SIG-M5 treated with dmso at 0.1 percent for 504 hours (cell line): ENCODE data around the gene HIF1A.

ENCODE experiments used
- DNase-seq: peaks from one replicate; lab custom pipeline; 2025; ENCODE audit not compliant: unreplicated experiment; lab: John Stamatoyannopoulos, UW

The HIF1A gene

GRCh38 chr14:61672796-61673195 lies 22.5 kb upstream of the HIF1A start:
- no peak for DNase-seq

GRCh38 chr14:61673305-61673704 lies 22.0 kb upstream of the HIF1A start:
- DNase-seq: no peak

- no peak for DNase-seq
These were observed 20.0 kb upstream of the HIF1A start for GRCh38 chr14:61675291-61675690.

- DNase-seq: peak; percentile 75
These were observed 17.8 kb upstream of the HIF1A start for GRCh38 chr14:61677479-61677878.

- DNase-seq: no peak
These were observed 16.3 kb upstream of the HIF1A start for GRCh38 chr14:61678975-61679374.

- DNase-seq: no peak
These were observed 13.9 kb upstream of the HIF1A start for GRCh38 chr14:61681413-61681812.

GRCh38 chr14:61683108-61683507 lies 12.2 kb upstream of the HIF1A start:
- no peak for DNase-seq

GRCh38 chr14:61690039-61690438 lies 5.3 kb upstream of the HIF1A start:
- no peak for DNase-seq

- DNase-seq: no peak
These were observed 4.3 kb upstream of the HIF1A start for GRCh38 chr14:61690982-61691381.

- no peak for DNase-seq
These were observed 3.8 kb upstream of the HIF1A start for GRCh38 chr14:61691495-61691894.

GRCh38 chr14:61694039-61694438 lies 1.3 kb upstream of the HIF1A start:
- DNase-seq: no peak

- DNase-seq: peak; percentile 35
These were observed 598 bp downstream of the HIF1A start for GRCh38 chr14:61695695-61696527.

GRCh38 chr14:61696753-61697318 lies 1.5 kb downstream of the HIF1A start:
- DNase-seq: no peak

GRCh38 chr14:61698206-61698980 lies 3.1 kb downstream of the HIF1A start:
- DNase-seq: peak; percentile 41

- DNase-seq: no peak
These were observed 3.7 kb downstream of the HIF1A start for GRCh38 chr14:61699027-61699426.

- no peak for DNase-seq
These were observed 5.0 kb downstream of the HIF1A start for GRCh38 chr14:61700104-61700886.

- DNase-seq: no peak
These were observed 6.6 kb downstream of the HIF1A start for GRCh38 chr14:61701946-61702345.

- no peak for DNase-seq
These were observed 8.2 kb downstream of the HIF1A start for GRCh38 chr14:61703342-61704129.

GRCh38 chr14:61704554-61704953 lies 9.2 kb downstream of the HIF1A start:
- no peak for DNase-seq

GRCh38 chr14:61705017-61705416 lies 9.7 kb downstream of the HIF1A start:
- DNase-seq: no peak
